Karpas-422 (cell line): ENCODE measurements around the gene GFRA3. TPM values are rescaled to one million over a fixed set of nuclear protein-coding genes. Genes with fewer than 3 reads are reported as not detected.

Experiments used
- total RNA-seq: library from RNA; depleted of rRNA; stranded (reverse); fragments of >200 nt; shearing (Covaris generic); gene quantifications from 2 replicates; pipeline ENCODE4 v1.2.3, GENCODE V29; 2014; ENCODE audit warnings: low replicate concordance; rRNA removed

GFRA3 gene
- total RNA-seq, 1 experiment from 2014 or later, result 0.37 TPM

Other genes with a start within 250 kb of the GFRA3 start
- gene FAM13B, start 241.5 kb downstream of the GFRA3 start, total RNA-seq, result 16.9 and 23.2 TPM in 2 replicates
- gene WNT8A, start 190.6 kb downstream of the GFRA3 start, total RNA-seq, result not detected in 2 replicates
- 1.3 and 2.0 TPM in 2 replicates for gene NME5, start 135.2 kb downstream of the GFRA3 start, total RNA-seq
- gene BRD8, start 96.0 kb downstream of the GFRA3 start, total RNA-seq, result 44.9 and 51.9 TPM in 2 replicates
- gene KIF20A, start 95.5 kb downstream of the GFRA3 start, total RNA-seq, result 16.9 and 26.5 TPM in 2 replicates
- 16.6 and 24.0 TPM in 2 replicates for gene CDC23, start 61.3 kb downstream of the GFRA3 start, total RNA-seq
- 6.1 and 11.1 TPM in 2 replicates for gene CDC25C, start 57.2 kb upstream of the GFRA3 start, total RNA-seq
- gene FAM53C, start 63.6 kb upstream of the GFRA3 start, total RNA-seq, result 48.2 and 62.8 TPM in 2 replicates
- gene KDM3B, start 78.1 kb upstream of the GFRA3 start, total RNA-seq, result 44.9 and 56.3 TPM in 2 replicates
- gene REEP2, start 164.4 kb upstream of the GFRA3 start, total RNA-seq, result 1.8 and 3.1 TPM in 2 replicates
- gene EGR1, start 190.9 kb upstream of the GFRA3 start, total RNA-seq, result 0.61 and 1.7 TPM in 2 replicates